RWPE2 (cell line): ENCODE results near the gene AGBL5.
A peak's percentile ranks its signal among the peaks of the same experiment; 100 is the strongest.

Source experiments
- ATAC-seq: fragments of 200-7000 bp; cut with Tn5 transposase; 3 replicates; pipeline ENCODE4 v1.9.1; 2021; ENCODE audit warnings: low read depth
- DNase-seq: peaks from one replicate; pipeline ENCODE4 v3.0.0-alpha.2; 2020; ENCODE audit warnings: low spot score
- H3K27ac ChIP-seq: fragments of 450-650 bp; 2 replicates; pipeline ENCODE4 v1.5.1; 2017; ENCODE audit warnings: mild to moderate bottlenecking; ENCODE audit not compliant: poor library complexity, severe bottlenecking
- H3K27me3 ChIP-seq: fragments of 250-450 bp; sonication (Bioruptor Pico); 2 replicates; pipeline ENCODE4 v1.5.1; 2021; ENCODE audit warnings: mild to moderate bottlenecking, moderate library complexity; ENCODE audit not compliant: insufficient read depth, poor library complexity, severe bottlenecking
- H3K36me3 ChIP-seq: fragments of 250-450 bp; sonication (Bioruptor Pico); 2 replicates; pipeline ENCODE4 v1.5.1; 2020; ENCODE audit warnings: low read depth, mild to moderate bottlenecking, moderate library complexity
- H3K4me1 ChIP-seq: fragments of 250-450 bp; sonication (Bioruptor Pico); 2 replicates; pipeline ENCODE4 v1.5.1; 2021; ENCODE audit warnings: mild to moderate bottlenecking, moderate library complexity; ENCODE audit not compliant: insufficient read depth, poor library complexity, severe bottlenecking
- H3K4me3 ChIP-seq: fragments of 250-450 bp; sonication (Bioruptor Pico); 2 replicates; pipeline ENCODE4 v1.5.1; 2021; ENCODE audit warnings: mild to moderate bottlenecking, moderate library complexity; ENCODE audit not compliant: severe bottlenecking
- H3K9me3 ChIP-seq: fragments of 250-450 bp; sonication (Bioruptor Pico); 2 replicates; pipeline ENCODE4 v1.5.1; 2021; ENCODE audit warnings: mild to moderate bottlenecking, moderate library complexity; ENCODE audit not compliant: severe bottlenecking
- TF ChIP-seq, protein P1 (sequence below): fragments of 450-650 bp; IDR thresholded peaks from one replicate; pipeline ENCODE4 v1.5.1; 2017; ENCODE audit warnings: mild to moderate bottlenecking, moderate library complexity; ENCODE audit not compliant: poor library complexity, severe bottlenecking

Gene AGBL5

GRCh38 chr2:27057184-27057583 is 5.7 kb downstream of the AGBL5 start:
- no peak overlapping the region for H3K27ac ChIP-seq
- no peaks in the 10 kb centered on the region for H3K9me3 ChIP-seq
- H3K4me3 ChIP-seq, result no peak overlapping the region
- H3K4me1 ChIP-seq, result no peaks in the 10 kb centered on the region
- DNase-seq, result no peak
- H3K36me3 ChIP-seq, result peaks cover 42% of the 10 kb centered on the region
- TF ChIP-seq, protein P1, sequence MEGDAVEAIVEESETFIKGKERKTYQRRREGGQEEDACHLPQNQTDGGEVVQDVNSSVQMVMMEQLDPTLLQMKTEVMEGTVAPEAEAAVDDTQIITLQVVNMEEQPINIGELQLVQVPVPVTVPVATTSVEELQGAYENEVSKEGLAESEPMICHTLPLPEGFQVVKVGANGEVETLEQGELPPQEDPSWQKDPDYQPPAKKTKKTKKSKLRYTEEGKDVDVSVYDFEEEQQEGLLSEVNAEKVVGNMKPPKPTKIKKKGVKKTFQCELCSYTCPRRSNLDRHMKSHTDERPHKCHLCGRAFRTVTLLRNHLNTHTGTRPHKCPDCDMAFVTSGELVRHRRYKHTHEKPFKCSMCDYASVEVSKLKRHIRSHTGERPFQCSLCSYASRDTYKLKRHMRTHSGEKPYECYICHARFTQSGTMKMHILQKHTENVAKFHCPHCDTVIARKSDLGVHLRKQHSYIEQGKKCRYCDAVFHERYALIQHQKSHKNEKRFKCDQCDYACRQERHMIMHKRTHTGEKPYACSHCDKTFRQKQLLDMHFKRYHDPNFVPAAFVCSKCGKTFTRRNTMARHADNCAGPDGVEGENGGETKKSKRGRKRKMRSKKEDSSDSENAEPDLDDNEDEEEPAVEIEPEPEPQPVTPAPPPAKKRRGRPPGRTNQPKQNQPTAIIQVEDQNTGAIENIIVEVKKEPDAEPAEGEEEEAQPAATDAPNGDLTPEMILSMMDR, result no peak
- no peak for ATAC-seq
- no peaks in the 10 kb centered on the region for H3K27me3 ChIP-seq

DNA sequence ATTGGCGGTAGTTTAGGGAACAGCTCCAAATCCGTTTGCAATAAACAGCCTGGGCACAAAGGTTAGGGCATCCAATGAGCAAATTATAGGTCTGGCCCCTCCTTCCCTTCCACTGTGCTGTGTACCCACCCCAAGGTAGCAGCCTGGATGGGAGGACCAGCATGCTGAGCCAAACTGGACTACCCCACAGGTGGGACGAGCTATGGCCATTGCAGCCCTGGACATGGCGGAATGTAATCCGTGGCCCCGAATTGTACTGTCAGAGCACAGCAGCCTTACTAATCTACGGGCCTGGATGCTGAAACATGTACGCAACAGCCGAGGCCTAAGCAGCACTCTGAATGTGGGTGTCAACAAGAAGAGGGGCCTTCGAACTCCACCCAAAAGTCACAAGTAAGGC is 6.7 kb downstream of the AGBL5 start:
- Histone ChIP-seq H3K9me3 (no peaks in the 10 kb centered on the region), H3K4me1 (no peaks in the 10 kb centered on the region), H3K36me3 (peaks cover 46% of the 10 kb centered on the region), H3K27me3 (no peaks in the 10 kb centered on the region), H3K27ac (no peak overlapping the region), H3K4me3 (no peak overlapping the region)
- ATAC-seq, result no peak
- DNase-seq, result no peak
- TF ChIP-seq, protein P1, result no peak

DNA sequence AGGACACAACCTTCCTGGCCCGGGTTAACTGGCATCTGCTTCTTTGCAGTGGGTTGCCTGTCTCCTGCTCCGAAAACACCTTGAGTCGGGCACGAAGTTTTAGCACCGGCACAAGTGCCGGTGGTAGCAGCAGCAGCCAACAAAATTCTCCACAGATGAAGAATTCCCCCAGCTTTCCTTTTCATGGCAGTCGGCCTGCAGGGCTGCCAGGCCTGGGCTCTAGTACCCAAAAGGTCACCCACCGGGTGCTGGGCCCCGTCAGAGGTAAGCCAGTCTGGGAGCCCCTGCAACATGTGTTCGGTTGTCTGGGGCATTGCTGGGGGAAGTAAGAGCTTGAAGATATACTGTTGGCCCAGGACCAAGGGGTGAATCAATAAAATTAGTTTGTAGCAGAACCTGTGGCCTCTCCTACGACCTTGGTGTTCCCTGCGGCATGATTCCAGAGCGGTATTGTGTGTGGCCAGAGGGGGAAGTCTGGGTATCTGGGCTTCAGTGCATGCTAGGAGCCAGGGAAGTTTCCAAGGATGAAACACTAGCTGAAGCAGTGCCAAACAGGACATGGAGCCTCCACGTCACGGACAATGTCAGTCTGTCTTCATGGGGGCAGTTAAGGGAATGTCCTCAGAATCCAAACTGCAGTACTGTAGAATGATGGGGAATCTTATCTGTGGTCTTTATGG is 7.8 kb downstream of the AGBL5 start:
- H3K4me3 ChIP-seq, result no peak overlapping the region
- H3K36me3 ChIP-seq, result peaks cover 43% of the 10 kb centered on the region
- DNase-seq (no peak), ATAC-seq (no peak)
- TF ChIP-seq, protein P1, result no peak
- H3K27me3 ChIP-seq, result no peaks in the 10 kb centered on the region
- no peaks in the 10 kb centered on the region for H3K9me3 ChIP-seq
- no peaks in the 10 kb centered on the region for H3K4me1 ChIP-seq
- H3K27ac ChIP-seq, result no peak overlapping the region

DNA sequence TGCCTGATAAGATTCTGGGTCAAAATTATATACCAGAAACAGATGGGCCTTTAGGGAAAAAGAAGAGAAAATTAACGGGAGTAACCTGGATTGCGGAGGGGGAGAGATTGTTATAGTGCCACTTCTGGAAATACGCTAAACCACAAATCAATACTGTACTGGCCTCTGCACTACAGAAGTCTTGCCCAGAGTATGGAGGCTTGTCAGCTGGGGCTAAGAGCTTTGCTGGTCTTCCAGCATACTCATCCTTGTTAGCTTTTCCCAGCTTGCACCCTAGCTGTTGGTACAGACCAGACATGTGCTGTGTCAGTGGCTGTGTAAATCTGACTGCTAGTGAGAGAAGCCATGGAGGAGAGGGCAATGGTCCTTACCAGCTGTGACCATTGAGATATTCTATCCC is 8.9 kb downstream of the AGBL5 start:
- ATAC-seq (peak; percentile 22; the same call in 1 of the 3 replicates), DNase-seq (no peak)
- Histone ChIP-seq H3K4me1 (no peaks in the 10 kb centered on the region), H3K27ac (no peak overlapping the region), H3K27me3 (no peaks in the 10 kb centered on the region), H3K36me3 (peaks cover 32% of the 10 kb centered on the region), H3K9me3 (no peaks in the 10 kb centered on the region), H3K4me3 (no peak overlapping the region)
- TF ChIP-seq, protein P1, result no peak

GRCh38 chr2:27065128-27065527 is 13.7 kb downstream of the AGBL5 start:
- no peaks in the 10 kb centered on the region for H3K9me3 ChIP-seq
- H3K36me3 ChIP-seq, result peaks cover 33% of the 10 kb centered on the region
- no peak for DNase-seq
- no peak overlapping the region for H3K27ac ChIP-seq
- H3K4me3 ChIP-seq, result no peak overlapping the region
- TF ChIP-seq, protein P1, result no peak
- no peaks in the 10 kb centered on the region for H3K4me1 ChIP-seq
- no peaks in the 10 kb centered on the region for H3K27me3 ChIP-seq
- no peak for ATAC-seq
